ENCODE results near the gene HOXA11.

Gene HOXA11

DNA sequence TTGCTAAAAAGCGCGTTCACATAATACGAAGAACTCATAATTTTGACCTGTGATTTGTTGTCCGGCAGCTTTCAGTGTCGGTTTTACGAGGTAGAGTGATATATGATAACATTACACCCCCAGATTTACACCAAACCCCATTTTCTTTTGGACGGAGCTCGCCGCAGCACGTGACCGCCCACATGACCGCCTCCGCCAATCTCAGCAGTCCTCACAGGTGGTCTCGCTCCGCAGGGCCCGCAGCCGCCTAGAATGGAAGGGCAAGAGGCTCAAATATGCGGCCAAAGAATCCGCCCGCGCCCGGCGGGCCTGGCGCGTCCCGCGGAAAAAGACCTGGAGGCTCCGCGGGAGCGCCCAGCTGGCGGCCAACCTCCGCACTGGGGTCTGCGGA lies 28.5 kb downstream of the HOXA11 start, which contains the start of gene HOXA7:
HOXA7 (minus strand) TSS at position 168 of the 391 bp plus-strand sequence; CDS start at position 38, 130 bp downstream.
- DNase-seq = no peak

DNA sequence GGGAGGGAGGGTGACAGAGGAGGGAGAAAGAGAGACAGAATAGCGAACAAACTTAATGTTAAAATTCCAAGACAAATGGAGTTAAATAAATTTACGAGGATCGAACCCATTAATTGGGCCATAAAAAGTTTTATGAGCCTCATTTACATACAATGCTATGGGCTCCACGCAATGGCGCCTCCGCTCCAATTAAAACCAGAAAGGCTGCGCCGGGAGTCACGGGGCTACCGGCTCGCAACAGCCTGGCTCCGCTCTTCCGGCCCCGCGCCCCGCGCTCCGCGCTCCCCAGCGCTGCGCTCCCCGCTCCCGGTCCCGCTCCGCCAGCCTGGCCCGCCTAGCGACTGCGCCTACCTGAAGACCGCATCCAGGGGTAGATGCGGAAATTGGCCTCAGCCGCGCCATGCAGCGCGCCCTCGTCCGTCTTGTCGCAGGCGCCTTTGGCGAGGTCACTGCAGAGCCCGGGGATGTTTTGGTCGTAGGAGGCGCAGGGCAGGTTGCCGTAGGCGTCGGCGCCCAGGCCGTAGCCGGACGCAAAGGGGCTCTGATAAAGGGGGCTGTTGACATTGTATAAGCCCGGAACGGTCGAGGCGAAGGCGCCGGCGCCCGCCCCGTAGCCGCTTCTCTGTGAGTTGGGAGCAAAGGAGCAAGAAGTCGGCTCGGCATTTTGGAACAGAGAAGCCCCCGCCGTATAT lies 29.1 kb downstream of the HOXA11 start:
- DNase-seq = no peak

DNA sequence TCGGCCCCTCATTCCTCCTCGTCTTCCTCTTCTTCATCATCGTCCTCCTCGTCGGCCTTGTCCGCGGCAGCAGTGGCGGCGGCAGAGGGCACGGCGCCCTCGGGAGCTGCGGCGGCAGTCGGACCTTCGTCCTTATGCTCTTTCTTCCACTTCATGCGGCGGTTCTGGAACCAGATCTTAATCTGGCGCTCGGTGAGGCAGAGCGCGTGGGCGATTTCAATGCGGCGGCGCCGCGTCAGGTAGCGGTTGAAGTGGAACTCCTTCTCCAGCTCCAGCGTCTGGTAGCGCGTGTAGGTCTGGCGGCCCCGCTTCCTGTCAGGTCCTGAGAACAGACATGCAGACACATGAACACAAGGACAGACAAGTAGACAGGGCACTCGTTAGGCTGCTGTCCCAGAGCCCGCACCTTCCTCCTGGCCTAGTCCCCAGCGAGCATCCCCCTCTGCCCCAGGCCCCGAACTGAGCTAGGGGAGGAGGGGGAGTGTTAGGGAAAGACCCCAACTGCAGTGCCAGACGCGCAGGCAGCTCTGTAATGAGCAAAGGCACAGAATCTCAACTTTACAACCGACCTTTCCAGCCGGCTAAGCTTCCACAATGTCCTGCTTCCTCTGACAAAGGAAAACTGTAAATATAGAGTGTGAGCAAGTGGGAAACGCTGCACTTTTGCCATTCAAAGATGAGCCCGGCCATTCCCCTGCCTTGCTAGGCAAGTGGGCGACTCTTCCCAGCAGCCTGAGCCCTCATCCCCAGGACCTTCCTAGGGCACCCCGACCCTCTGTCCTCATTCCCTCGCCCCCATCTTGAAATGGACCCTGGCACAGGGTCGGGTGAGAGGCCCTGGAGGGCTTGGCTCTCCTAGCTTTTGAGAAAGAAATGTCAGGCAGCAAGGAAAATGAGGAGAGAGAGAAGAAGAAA lies 29.9 kb downstream of the HOXA11 start:
- no peak for DNase-seq

DNA sequence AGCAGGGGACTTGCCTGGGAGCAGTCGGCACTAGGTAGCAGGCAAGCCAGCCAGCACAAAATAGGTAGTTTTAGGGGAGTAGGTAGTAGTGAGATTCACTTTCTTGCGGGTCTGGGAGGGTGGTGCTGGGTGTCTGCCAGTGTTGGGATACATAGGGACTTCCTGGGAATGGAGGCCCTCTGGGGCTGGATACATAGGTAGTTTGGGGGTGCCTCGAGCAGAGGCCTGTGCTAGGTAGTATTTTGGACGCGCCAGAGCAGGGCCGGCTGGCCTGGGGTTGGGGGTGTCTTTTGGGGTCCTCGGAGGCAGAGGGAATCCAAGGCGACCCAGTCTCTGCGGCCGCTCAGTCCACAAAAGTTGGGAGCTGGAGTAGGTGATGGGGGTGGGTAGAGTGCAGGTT lies 30.7 kb downstream of the HOXA11 start:
- DNase-seq = no peak

DNA sequence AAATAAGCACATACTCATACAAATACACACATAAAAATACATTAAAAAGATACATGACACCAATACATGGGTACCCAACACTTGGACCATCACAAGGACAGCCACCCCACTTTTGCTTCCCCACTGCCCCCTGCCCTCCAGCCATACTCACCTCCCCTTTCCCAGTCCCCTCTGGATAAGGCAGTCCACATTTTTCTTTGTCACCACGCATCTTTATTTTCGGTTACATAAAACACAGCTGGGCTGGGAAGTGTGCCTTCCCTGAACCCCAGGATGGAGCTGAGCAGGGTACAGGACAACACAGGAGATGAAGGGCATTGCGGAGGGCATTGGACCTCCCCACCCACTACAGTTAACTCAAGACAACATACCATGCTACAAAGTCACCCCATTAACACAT lies 31.5 kb downstream of the HOXA11 start:
- DNase-seq = no peak

DNA sequence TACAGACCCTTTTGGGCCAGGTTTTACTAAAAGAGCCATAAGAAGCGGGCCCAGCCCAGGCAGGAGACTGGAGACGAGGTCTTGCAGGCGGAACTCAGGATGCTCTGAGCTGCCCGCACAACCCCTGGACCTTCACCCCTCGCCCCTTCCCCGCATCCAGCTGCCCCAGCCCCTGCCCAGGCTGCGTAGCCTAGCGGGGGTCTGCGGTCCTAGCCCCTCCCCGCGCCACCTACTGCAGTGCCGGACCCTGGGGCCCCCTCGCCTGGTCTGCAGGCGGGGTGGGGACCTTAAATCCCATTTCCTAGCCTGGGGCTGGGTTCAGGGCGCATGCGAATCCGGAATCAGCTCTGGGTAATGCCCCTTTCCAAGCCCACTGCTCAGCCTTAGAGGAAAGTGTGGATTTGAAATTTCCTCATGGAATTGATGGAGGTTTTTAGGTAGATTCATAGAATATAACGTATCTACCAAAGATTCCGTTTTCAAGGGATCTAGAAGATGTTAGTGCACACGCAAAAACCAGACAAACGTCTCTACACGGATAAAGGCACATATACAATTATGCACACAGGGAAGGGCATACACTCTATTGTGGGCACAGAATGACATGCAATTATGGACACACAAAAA lies 32.1 kb downstream of the HOXA11 start:
- DNase-seq = no peak

DNA sequence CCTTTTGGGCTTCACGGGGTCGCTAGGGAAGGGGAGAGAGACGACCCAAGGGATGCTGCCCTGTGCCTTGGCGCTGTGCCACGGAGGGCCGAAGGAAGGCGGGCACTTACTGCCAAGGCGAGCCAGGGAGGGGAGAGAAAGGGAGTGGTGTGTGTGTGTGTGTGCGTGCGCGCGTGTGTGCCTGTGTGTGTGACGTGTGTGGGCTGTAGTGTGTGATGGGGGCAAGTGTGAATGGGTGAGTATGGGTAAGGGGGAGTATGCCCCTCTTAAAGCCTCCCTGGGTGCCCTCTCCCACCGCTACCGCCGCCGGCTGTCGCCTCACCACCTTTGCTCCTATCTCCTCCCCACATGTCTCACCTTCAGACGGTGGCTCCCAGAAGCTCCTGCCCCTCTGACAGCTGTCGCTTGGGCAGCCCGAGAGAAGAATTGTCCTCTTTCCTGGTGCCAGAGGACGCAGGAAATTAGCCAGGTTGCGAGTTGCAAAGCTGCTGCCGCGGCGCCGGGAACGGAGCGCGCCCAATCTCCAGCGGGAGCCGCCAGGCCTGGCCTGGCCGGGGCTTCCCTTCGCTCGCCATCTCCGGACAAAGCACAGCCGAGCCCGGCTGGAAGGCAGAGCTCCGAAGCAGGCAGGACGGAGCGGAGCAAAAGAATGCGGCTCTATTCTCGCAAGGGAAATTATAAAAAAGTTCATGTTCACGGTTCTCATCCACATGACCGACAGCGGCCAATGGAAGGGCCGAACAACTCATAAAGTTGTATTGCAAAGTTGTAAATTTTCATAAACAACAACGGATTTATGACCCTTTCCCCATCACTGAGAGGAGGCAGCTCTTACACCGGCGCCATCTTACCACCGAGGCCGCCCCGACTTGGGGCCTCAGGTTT lies 32.9 kb downstream of the HOXA11 start, which contains the start of gene HOXA3:
HOXA3 (minus strand) TSS at position 653 of the 885 bp plus-strand sequence. CDS start 41,943 bp downstream, outside the sequence.
- DNase-seq = no peak

DNA sequence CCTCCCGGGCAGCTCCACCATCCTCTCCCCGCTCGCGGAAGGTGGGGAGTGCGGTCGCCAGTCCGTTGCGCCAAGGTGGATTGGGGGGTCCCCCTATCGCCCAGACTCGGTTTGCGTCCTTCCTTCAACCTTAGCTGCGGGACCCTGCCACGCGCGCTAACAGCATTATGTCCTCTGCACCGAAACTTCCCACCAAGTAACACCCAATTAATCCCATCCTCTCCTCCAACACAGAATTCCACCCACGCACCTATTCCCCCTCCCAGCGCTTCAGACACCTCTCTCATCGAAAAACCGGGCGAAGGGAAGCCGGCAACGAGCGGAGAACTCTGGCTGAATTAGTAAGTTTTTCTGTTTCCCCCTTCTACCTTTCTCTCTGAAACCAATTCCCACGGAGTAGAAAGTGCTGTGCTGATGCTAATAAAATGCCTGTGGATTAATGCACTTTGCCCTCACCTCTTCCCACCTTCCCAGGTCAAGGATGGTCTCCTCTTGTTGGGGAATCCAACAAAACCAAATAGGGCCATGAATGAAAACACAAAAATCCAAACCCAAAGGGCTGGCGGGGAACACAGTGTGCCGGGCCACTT lies 33.6 kb downstream of the HOXA11 start:
- DNase-seq = no peak

DNA sequence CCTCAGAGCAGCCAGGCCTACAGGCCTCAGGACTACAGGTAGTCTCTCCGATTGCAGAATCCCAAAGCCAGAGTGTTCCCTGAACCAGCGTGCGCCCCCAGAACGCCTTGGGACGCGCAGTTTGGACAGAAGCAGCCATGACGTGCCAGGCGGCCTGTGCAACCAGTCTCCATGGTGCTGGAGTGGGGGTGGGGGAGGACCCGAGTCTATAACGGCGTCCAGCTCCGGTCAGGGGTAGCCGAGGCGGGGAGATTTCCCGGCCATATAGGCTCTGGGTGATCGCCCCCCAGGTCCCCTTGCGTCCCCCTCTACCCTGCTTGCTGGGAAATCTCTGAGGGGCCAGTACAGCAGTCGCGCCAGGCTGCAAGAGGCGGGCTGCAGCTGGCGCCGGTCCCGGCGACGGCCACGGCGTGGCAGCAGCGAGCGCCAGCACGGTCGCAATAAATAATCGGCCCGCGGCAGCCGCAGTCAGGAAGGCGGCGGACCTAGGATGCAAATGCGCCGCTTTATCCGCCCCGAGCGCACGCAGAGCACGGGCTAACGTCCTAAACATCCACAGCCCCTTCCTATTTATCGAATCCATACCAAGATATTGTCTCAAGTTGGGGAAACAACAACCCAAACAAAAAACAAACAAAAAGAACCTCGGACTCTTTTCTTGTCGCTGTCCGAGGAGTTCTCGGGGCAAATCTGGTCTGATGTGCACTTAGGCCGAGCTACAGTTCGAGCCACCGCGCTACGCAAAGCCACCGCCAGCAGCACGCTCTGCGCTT lies 34.3 kb downstream of the HOXA11 start:
- DNase-seq = no peak

DNA sequence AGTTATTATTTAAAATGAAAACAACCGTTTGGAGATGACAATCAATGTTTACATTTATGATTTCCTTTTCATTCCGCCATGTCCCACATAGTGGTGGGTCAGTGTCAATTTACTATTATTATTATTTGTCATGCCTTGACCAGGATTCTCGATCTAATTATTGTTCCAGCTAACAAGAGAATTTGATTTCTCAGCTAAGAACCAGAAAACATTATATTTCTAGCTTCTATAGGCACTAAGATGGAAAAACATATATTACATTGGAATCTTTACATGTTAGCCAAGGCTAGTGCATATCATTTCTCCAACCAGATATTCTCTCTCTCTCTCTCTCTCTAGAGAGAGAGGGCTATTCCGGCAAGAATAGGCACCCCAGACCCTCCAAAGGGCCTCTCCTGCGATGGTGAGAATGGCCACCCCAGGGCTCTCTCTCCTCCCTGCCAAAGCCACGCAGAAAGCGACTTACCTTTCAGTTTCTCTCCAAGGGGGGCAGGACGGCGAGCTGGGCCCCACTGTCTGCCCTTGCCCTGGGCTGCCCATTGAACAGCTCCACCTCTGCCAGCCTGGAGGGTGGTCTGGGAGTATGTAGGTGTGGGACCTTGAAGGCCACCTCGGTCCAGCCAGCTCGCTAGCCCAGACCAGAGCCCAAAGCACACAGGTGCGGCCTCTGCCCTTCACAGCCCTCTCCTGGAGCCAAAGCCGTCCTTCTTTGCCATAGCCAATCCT lies 35.0 kb downstream of the HOXA11 start:
- no peak for DNase-seq

DNA sequence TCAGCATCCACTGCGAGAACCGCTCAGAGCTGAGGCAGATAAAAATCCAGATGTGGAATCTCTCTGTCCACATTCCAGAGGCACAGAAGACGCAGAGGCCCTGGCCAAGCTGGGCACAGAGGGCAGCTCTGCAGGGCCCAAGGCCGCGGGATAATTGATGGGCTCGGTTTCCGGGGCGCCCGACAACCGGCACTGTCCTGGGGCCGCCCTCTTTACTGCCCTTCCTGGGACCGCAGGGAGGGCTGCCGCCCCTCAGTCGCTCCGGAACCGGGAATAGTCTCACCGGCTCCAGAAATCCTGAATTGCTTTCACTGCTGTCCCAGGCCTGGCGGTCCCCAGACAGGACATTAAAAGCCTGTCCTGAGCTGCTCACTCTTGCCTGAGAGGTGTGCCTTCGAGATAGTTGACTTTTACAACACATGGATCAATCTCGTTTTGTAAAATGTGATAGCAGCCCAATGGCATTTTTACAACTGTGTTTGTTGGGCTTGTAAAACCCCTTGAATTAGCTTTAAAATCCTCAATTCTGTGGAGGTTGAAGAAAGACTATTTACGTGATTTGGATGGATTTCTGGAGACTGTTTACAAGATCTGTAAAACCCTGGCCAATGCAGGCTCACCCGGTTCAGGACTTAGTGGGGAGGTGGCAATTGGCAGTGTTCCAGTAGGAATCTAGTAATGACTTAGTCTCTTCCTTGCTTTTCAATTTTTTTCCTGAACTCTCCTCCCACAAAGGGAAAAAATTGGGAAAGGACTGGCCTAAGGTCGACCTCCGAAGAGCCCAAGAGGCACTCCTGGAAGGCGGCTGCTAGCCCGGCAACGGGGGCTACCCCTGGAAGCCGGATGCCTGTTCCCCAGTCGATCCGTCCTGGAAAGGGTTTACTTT lies 36.0 kb downstream of the HOXA11 start:
- no peak for DNase-seq

DNA sequence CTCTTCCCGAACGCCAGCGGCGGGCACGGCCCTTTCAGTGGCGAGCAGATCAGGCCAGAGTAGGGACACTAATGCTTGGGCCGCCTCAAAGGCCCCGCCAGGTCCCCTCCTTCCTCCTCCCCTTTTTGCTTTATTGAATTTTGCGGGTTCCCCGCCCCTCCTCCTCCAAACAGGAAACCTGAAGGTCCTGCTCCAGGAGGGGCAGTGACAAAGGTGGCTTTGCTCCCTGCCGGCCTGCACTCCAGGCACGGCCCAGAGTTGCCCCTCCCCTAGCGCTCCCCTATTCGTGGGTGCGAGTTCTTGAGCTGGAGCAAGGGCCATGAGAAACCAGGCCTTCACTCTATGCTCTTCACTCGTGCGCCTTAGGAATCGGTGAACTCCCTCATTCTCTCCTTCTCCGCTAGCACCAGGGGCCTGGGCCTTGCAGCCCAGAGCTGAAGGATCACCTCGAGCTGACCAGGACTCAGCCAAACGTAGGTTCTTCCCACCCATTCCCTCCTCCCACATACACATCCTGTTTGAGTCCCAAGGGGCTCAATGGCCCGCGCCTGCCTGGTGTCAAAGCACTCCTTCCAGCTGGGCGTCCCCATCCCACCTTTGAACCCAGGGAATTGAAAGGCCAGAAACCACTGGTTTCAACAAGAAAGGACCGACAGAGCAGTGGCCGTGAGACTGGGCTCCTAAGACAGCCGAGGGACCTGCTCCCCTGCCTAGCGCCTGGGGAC lies 36.8 kb downstream of the HOXA11 start:
- no peak for DNase-seq

DNA sequence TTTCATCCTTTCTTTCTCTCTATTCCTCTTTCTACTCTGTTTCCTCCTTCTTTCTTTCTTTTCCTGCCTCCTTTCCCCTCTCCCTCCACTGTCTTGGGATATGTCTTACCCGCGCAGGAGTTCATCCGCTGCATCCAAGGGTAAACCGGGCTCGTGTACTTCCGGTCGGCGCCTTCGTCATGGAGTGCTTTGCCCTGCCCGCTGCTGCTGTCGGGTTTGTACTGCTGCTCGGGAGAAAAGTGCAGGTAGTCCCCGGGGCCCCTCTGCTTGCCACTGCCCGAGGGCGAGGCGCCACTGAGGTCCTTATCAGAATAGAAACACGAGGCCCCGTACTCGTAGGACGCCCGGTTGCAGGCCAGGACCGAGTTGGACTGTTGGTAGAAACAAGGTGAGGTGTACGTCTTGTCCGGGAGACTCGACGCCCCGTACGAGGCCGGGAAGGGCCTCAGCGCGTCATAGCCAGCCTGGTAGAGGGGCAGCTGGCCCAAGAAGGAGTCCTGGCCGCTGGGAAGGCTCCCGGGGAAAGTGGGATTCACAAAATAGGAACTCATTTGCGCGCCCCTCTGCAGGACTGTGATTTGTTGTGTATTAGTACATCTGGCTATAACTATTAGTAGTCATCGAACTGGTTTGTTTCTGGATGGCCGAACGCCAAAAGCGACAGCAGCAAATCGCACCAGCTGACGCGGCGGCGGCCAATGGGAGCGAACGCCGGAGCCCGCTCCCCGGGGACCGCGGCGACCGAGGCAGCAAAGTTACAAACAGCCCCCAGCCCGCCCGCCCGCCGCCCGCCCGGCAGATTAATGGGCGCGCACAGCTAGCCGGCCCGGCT lies 37.6 kb downstream of the HOXA11 start, which contains the start of gene HOXA6:
HOXA6 (minus strand) TSS at position 576 of the 832 bp plus-strand sequence; CDS start at position 551, 25 bp downstream.
- DNase-seq = no peak

DNA sequence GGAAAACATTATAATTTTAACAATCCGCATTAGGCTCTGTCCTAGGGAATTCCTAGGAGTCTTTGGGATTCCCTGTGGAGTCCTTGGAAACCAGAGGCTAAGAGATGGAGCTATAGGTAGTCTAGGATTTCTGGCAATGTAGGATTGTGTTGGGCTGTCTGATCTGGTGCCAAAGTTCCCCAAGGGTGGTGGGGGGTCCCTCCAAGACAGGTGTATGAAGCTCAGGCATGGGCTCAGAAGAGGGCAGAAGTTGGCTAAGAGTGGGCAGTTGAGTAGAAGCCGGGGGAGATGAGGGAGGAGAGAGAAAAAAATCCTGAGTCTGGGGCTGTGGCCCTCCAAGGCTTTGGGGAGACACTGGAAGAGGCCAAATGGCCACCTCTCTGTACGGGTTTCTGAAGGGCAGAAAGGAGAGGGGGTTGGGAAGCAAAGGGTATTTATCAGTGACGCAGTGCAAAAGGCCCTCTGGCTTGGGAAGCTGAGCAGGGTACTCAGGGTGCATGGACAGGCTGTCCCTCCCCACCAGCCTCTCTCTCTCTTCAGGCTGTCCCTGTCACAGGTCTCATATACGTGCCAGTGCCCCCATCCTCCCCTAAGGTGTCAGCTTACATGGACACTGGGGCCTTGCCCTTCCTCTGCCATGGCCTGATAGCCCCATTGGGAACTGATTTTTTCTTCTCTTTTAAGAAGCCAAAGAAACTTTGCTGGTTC lies 38.4 kb downstream of the HOXA11 start:
- no peak for DNase-seq

DNA sequence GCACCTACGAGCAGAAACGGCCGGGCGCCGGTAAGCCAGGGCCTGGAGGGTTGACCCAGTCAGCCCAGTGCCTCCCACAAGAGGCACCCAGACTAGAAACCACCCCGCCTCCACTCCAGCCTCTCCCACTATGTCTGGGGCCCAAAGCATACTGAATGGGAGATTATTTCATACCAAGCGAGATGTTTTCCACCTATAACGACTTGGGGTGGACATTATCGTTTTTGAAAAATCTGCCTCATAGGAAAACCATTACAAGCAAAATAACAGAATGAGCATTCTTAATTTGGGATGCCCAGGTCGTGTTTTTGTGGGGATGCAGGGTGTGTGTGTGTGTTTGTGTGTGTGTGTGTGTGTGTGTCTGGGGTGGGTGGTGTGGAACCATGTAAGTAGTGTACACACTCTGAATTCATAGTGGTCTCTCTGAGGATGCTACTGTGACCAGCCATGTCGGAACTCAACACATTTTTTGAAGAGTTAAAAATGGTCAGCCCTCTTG lies 39.1 kb downstream of the HOXA11 start:
- DNase-seq = no peak

DNA sequence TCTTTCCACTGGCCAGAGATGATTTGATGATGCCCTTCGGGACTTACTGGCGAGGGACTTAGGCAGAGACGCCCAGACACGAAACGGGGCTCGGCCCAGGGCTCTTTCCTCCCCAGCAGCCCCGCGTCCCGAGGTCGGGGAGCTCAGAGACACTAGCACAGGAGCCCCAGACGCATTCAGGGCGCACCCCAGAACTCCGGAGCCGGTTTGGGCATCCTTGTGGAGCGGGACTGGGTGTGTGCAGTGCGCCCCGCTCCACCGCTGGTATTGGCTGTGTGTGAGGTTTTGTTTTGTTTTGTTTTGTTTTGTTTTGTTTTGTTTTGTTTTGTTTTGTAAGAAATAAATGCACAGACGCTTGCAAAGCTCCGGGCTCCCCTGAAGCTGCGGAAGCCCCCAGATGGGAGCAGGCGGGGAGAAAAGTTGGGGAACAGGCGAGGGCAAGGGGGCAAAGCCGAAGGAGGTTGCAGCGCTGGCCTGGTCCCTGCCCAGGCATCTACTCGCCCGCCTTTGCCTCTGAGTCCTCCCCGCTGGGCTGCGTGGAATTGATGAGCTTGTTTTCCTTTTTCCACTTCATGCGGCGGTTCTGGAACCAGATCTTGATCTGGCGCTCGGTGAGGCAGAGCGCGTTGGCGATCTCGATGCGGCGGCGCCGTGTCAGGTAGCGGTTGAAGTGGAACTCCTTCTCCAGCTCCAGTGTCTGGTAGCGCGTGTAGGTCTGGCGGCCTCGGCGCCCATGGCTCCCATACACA lies 39.7 kb downstream of the HOXA11 start:
- no peak for DNase-seq
